Keratinocyte (primary cell): Measurements from ENCODE around the gene NALCN. TPM values are rescaled to one million over a fixed set of nuclear protein-coding genes. Genes with fewer than 3 reads are reported as not detected.
A peak's percentile ranks its signal among the peaks of the same experiment; 100 is the strongest.

ENCODE experiments used
- DNase-seq: peaks from one replicate; pipeline ENCODE4 v3.0.0-alpha.2; 2011; ENCODE audit warnings: low read depth, missing footprints, low spot score
- FAIRE-seq: peaks from 2 replicates; lab custom pipeline; 2011; peaks lifted over from hg19 to GRCh38; lab: Jason Lieb, UNC
- H2AFZ ChIP-seq: 2 replicates; pipeline ENCODE4 v1.6.0; 2012; ENCODE audit warnings: low read length, control low read depth, inconsistent platforms; ENCODE audit not compliant: control insufficient read depth
- H3K27ac ChIP-seq: 2 replicates; pipeline ENCODE4 v1.5.1; 2011; ENCODE audit warnings: low read length; ENCODE audit not compliant: control insufficient read depth, insufficient read depth
- H3K27me3 ChIP-seq: 3 replicates; pipeline ENCODE4 v1.6.0; 2011; ENCODE audit warnings: low read length; ENCODE audit not compliant: control insufficient read depth, insufficient read depth; ENCODE audit errors: extremely low read depth
- H3K36me3 ChIP-seq, 2 experiments: 2 replicates in 1 of 2; 3 replicates in 1 of 2; pipeline ENCODE4 v1.5.1; 2011; ENCODE audit warnings: low read length in 2 of 2, mild to moderate bottlenecking in 1 of 2; ENCODE audit not compliant: control insufficient read depth in 2 of 2, insufficient read depth in 2 of 2; ENCODE audit errors: extremely low read depth in 1 of 2
- H3K4me1 ChIP-seq: 3 replicates; pipeline ENCODE4 v1.5.1; 2011; ENCODE audit warnings: low read length; ENCODE audit not compliant: control insufficient read depth, insufficient read depth; ENCODE audit errors: extremely low read depth
- H3K4me2 ChIP-seq: 3 replicates; pipeline ENCODE4 v1.6.0; 2011; ENCODE audit warnings: low read depth, low read length; ENCODE audit not compliant: control insufficient read depth, insufficient read depth; ENCODE audit errors: extremely low read depth
- H3K4me3 ChIP-seq, 3 experiments: fragments of 200-600 bp in 1 of 3; sonication (generic) in 1 of 3; 2 replicates in 2 of 3; 3 replicates in 1 of 3; pipeline ENCODE4 v1.5.1; 2011 to 2016; ENCODE audit warnings: low read length in 3 of 3, mild to moderate bottlenecking in 3 of 3, control low read depth in 2 of 3, inconsistent platforms in 1 of 3, low read depth in 1 of 3, mixed read lengths in 1 of 3, mixed run types in 1 of 3, moderate library complexity in 1 of 3; ENCODE audit not compliant: control insufficient read depth in 2 of 3, insufficient read depth in 2 of 3; ENCODE audit errors: extremely low read depth in 1 of 3
- H3K79me2 ChIP-seq: 2 replicates; pipeline ENCODE4 v1.6.0; 2012; ENCODE audit warnings: low read length; ENCODE audit not compliant: control insufficient read depth, insufficient read depth
- H3K9ac ChIP-seq: 3 replicates; pipeline ENCODE4 v1.6.0; 2011; ENCODE audit warnings: low read length; ENCODE audit not compliant: control insufficient read depth, insufficient read depth; ENCODE audit errors: extremely low read depth
- H3K9me1 ChIP-seq: 3 replicates; pipeline ENCODE4 v1.6.0; 2011; ENCODE audit warnings: low read length; ENCODE audit not compliant: control insufficient read depth, insufficient read depth; ENCODE audit errors: extremely low read depth
- H3K9me3 ChIP-seq: 2 replicates; pipeline ENCODE4 v1.5.1; 2012; ENCODE audit warnings: low read depth, low read length; ENCODE audit not compliant: control insufficient read depth
- H4K20me1 ChIP-seq: 3 replicates; pipeline ENCODE4 v1.6.0; 2011; ENCODE audit warnings: low read length; ENCODE audit not compliant: control insufficient read depth, insufficient read depth; ENCODE audit errors: extremely low read depth
- CTCF ChIP-seq, 3 experiments: IDR thresholded peaks in 1 of 3; conservative IDR thresholded peaks in 1 of 3; optimal IDR thresholded peaks in 1 of 3; 2 replicates in 2 of 3; 3 replicates in 1 of 3; pipeline versions ENCODE3 to v1.5.1; 2011; ENCODE audit warnings: low read length in 3 of 3, mild to moderate bottlenecking in 3 of 3, moderate library complexity in 2 of 3, control low read depth in 1 of 3, inconsistent platforms in 1 of 3; ENCODE audit not compliant: insufficient read depth in 2 of 3; ENCODE audit errors: extremely low read depth in 1 of 3
- EZH2 ChIP-seq: IDR thresholded peaks from one replicate; pipeline ENCODE4 v1.6.1; 2012; ENCODE audit warnings: inconsistent platforms, mild to moderate bottlenecking, low read length, moderate library complexity
- dilution Hi-C: fragments of 300-500 bp; cut with MboI; formaldehyde crosslinking; loops from one replicate; pipeline ENCODE4 v1.7.0; 2020; ENCODE audit warnings: low sequenced_read_pairs; ENCODE audit not compliant: extremely low pct_ligation_motif_present
- polyA plus RNA-seq, 5 experiments: library from polyadenylated mRNA; depleted of rRNA in 3 of 5; stranded (reverse) in 3 of 5; stranded (forward) in 1 of 5; unstranded in 1 of 5; fragments of >200 nt; gene quantifications; 1 replicate in 1 of 5; 2 replicates in 3 of 5; 3 replicates in 1 of 5; pipeline versions ENCODE4 v1.2.1 to v1.2.3, GENCODE V29; 2011 to 2012; ENCODE audit warnings: missing spikeins in 2 of 5, low read depth in 1 of 5, low replicate concordance in 1 of 5

NALCN gene
- polyA plus RNA-seq, 1 donor (not counting 4 experiments of a cell fraction or from before 2014, with no cell fraction given) = 0.16 TPM

DNA sequence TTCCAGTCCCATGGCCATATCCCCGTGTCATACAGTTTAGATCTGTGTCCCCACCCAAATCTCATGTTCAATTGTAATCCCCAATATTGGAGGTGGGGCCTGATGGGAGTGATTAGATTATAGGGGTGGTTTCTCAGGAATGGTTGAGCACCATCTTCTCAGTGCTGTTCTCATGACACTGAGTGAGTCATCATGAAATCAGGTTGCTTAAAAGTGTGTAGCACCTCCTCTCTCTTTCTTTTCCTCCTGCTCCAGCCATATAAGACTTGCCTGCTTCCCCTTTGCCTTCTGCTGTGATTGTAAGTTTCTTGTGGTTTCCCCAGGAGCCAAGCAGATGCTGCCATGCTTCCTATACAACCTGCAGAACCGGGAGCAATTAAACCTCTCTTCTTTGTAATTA, 197.8 kb downstream of the NALCN start:
- no peaks in the 10 kb centered on the region for H4K20me1 ChIP-seq
- no peak overlapping the region for H3K4me3 ChIP-seq
- H3K4me2 ChIP-seq = no peak overlapping the region
- no peak for DNase-seq
- no peak overlapping the region for H3K27ac ChIP-seq
- no peaks in the 10 kb centered on the region for H3K79me2 ChIP-seq
- no peaks in the 10 kb centered on the region for H3K9me1 ChIP-seq
- FAIRE-seq = peak; percentile 51
- no peaks in the 10 kb centered on the region for H3K27me3 ChIP-seq
- H3K9ac ChIP-seq = no peak overlapping the region
- no peak overlapping the region for H2AFZ ChIP-seq
- no peaks in the 10 kb centered on the region for H3K4me1 ChIP-seq
- TF ChIP-seq EZH2 (no peak), CTCF (optimal IDR thresholded peaks at IDR 0.05 in 1 of 3, IDR thresholded peaks at IDR 0.05 in 1 of 3, conservative IDR thresholded peaks at IDR 0.05 in 1 of 3; ENCODE audit: extremely low read depth in 1 of 3, insufficient read depth in 2 of 3, low read length in 3 of 3) (no peak)
- dilution Hi-C loops = no loop called here
- H3K9me3 ChIP-seq = no peaks in the 10 kb centered on the region
- no peaks in the 10 kb centered on the region for H3K36me3 ChIP-seq

- no peak overlapping the region for H3K9ac ChIP-seq
- no peaks in the 10 kb centered on the region for H3K4me1 ChIP-seq
- H3K36me3 ChIP-seq = no peaks in the 10 kb centered on the region
- H3K9me1 ChIP-seq = no peaks in the 10 kb centered on the region
- no peak overlapping the region for H3K4me3 ChIP-seq
- TF ChIP-seq CTCF (optimal IDR thresholded peaks at IDR 0.05 in 1 of 3, IDR thresholded peaks at IDR 0.05 in 1 of 3, conservative IDR thresholded peaks at IDR 0.05 in 1 of 3; ENCODE audit: extremely low read depth in 1 of 3, insufficient read depth in 2 of 3, low read length in 3 of 3) (no peak), EZH2 (no peak)
- no peak overlapping the region for H2AFZ ChIP-seq
- H3K9me3 ChIP-seq = no peaks in the 10 kb centered on the region
- no peaks in the 10 kb centered on the region for H3K79me2 ChIP-seq
- DNase-seq (no peak), FAIRE-seq (no peak)
- H3K4me2 ChIP-seq = no peak overlapping the region
- no peaks in the 10 kb centered on the region for H4K20me1 ChIP-seq
- dilution Hi-C loops = no loop called here
- no peaks in the 10 kb centered on the region for H3K27me3 ChIP-seq
- no peak overlapping the region for H3K27ac ChIP-seq
Measured at GRCh38 chr13:101217086-101217485, 199.2 kb downstream of the NALCN start.
